ENCODE results near the gene USP30. TPM values are rescaled to one million over a fixed set of nuclear protein-coding genes. Genes with fewer than 3 reads are reported as not detected.

Gene USP30
- total and polyA plus RNA-seq, 9 of the 15 experiments (the other 6 are each of a cell fraction or from before 2014, with no cell fraction given): 1.4 to 15.2 (median 7.0) TPM

DNA sequence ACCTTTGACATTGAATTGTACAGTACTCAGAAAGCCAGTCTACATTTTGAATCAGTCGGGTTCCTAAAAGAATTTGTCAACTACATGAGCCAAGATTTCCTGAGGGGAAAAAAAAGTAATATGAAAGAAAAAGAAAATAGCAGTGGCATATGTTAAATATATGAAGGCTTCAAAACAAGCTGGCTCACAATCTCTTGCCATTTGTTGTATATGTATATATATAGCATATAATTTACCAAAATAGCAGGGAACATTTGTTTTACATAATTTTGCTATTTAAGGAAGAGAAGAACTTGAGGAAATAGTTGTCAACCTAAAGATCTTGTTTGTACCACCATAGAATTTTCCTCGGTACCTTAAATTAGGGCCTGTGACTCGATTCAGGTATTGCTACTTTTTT, 48.4 kb upstream of the USP30 start:
- ATAC-seq (no peak), FAIRE-seq (no peak), DNase-seq (ENCODE audit: extremely low read depth in 1 of 4, low spot score in 3 of 4) (no peak)
- no peaks in the 10 kb centered on the region for H3K36me3 ChIP-seq (ENCODE audit: control insufficient read depth, insufficient read depth, low read length)
- intact Hi-C loops (cut with micrococcal nuclease): no loop called here
- ChIA-PET CTCF (ENCODE audit: low intra/inter-chr PET ratio) (no interaction called here), POLR2A (interaction anchor here (1.0 kb wide), 1 partner anchor 19 kb away, joined by 4 read pairs; no protein-coding TSS in a partner anchor)
- no peak for TF ChIP-seq FOS (IDR thresholded peaks at IDR 0.05; ENCODE audit: extremely low read depth, insufficient read length)
- no peak for TF ChIP-seq MAFK (IDR thresholded peaks at IDR 0.05; ENCODE audit: low read length)
- TF ChIP-seq ZNF3 (CRISPR knock-in tag; IDR thresholded peaks at IDR 0.05): no peak
- no peak for TF ChIP-seq CBX8 (IDR thresholded peaks at IDR 0.05; ENCODE audit: borderline replicate concordance, extremely low read depth, low read depth, low read length, poor library complexity, severe bottlenecking)
- no peak overlapping the region for H3K9ac ChIP-seq (ENCODE audit: insufficient read depth in 1 of 2, low read depth in 2 of 2, low read length in 2 of 2)
- no peaks in the 10 kb centered on the region for H3K4me1 ChIP-seq (replicated peaks in 1 of 2; ENCODE audit: control insufficient read depth in 2 of 2, insufficient read depth in 2 of 2, low read length in 2 of 2)
- no peaks in the 10 kb centered on the region for H4K20me1 ChIP-seq (replicated peaks; ENCODE audit: control insufficient read depth, insufficient read depth, low read length)
- H3K79me2 ChIP-seq (ENCODE audit: control insufficient read depth, insufficient read depth, low read length): no peaks in the 10 kb centered on the region
- in situ Hi-C loops (cut with MboI): no loop called here
- no peak overlapping the region for H3K4me3 ChIP-seq
- BruUV-seq (replicated peaks): no TSS peak
- no peaks in the 10 kb centered on the region for H3K9me3 ChIP-seq (replicated peaks; ENCODE audit: control insufficient read depth, insufficient read depth, low read depth, low read length)
- WGBS (ENCODE audit: insufficient coverage, low coverage, missing lambda C conversion rate): 0% methylated on average over 3 of the region's 3 CpGs
- no peaks in the 10 kb centered on the region for H3K9me1 ChIP-seq (ENCODE audit: control insufficient read depth, insufficient read depth, low read length)
- no peak overlapping the region for H3K4me2 ChIP-seq (ENCODE audit: insufficient read depth, low read length)
- no peak overlapping the region for H3K27ac ChIP-seq (ENCODE audit: extremely low read depth, low read depth, low read length)
- peaks cover 3 to 4% of the 10 kb centered on the region in 2 experiments; a peak in 2 of 5 replicates for H3K27me3 ChIP-seq (ENCODE audit: control insufficient read depth in 2 of 2, insufficient read depth in 2 of 2, low read length in 2 of 2)
- H2AFZ ChIP-seq (ENCODE audit: low read depth, low read length): no peak overlapping the region

DNA sequence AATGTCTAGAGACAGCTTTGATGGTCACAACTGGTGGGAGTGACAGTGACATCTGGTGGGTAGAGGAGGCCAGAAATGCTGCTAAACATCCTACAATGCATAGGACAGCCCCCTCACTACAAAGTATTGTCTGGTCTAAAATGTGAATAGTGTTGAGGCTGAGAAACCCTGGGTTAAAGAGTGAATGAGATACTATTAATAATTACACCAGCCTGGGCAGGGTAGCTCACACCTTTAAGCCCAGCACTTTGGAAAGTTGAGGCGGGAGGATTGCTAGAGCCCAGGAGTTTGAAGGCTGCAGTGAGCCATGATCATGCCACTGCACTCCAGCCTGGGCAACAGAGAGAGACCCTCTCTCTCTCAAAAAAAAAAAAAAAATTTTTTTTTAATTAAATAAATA, 42.6 kb upstream of the USP30 start:
- H3K4me3 ChIP-seq: no peak overlapping the region
- FAIRE-seq: no peak
- WGBS (ENCODE audit: insufficient coverage, low coverage, missing lambda C conversion rate): 0% methylated on average over 1 of the region's 1 CpG
- H4K20me1 ChIP-seq (replicated peaks; ENCODE audit: control insufficient read depth, insufficient read depth, low read length): no peaks in the 10 kb centered on the region
- no peaks in the 10 kb centered on the region for H3K9me3 ChIP-seq (replicated peaks; ENCODE audit: control insufficient read depth, insufficient read depth, low read depth, low read length)
- no peak for ATAC-seq
- BruUV-seq (replicated peaks): no TSS peak
- no peak overlapping the region for H3K9ac ChIP-seq (ENCODE audit: insufficient read depth in 1 of 2, low read depth in 2 of 2, low read length in 2 of 2)
- H3K27me3 ChIP-seq (ENCODE audit: control insufficient read depth in 2 of 2, insufficient read depth in 2 of 2, low read length in 2 of 2): peaks cover 6 to 12% of the 10 kb centered on the region in 2 experiments; a peak in 3 of 5 replicates
- H3K4me1 ChIP-seq (replicated peaks in 1 of 2; ENCODE audit: control insufficient read depth in 2 of 2, insufficient read depth in 2 of 2, low read length in 2 of 2): no peaks in the 10 kb centered on the region
- DNase-seq (ENCODE audit: extremely low read depth in 1 of 4, low spot score in 3 of 4): no peak
- H3K9me1 ChIP-seq (ENCODE audit: control insufficient read depth, insufficient read depth, low read length): no peaks in the 10 kb centered on the region
- H3K79me2 ChIP-seq (ENCODE audit: control insufficient read depth, insufficient read depth, low read length): no peaks in the 10 kb centered on the region
- H3K36me3 ChIP-seq (ENCODE audit: control insufficient read depth, insufficient read depth, low read length): no peaks in the 10 kb centered on the region
- intact Hi-C loops (cut with micrococcal nuclease): loop anchor here (10.0 kb wide), 1 partner anchor 85 kb away; the partner anchor contains the start of genes ALKBH2 and UNG
- in situ Hi-C loops (cut with MboI): no loop called here
- no peak overlapping the region for H2AFZ ChIP-seq (ENCODE audit: low read depth, low read length)
- POLR2A ChIA-PET: interaction anchor here (0.6 kb wide), 3 partner anchors 60 to 463 kb away, joined by 3 read pairs; no protein-coding TSS in a partner anchor
- no peak overlapping the region for H3K27ac ChIP-seq (ENCODE audit: extremely low read depth, low read depth, low read length)
- CTCF ChIA-PET (ENCODE audit: low intra/inter-chr PET ratio): no interaction called here
- no peak overlapping the region for H3K4me2 ChIP-seq (ENCODE audit: insufficient read depth, low read length)
- TF ChIP-seq HDAC1 (IDR thresholded peaks at IDR 0.05) (no peak), SMAD3 (CRISPR knock-in tag; conservative IDR thresholded peaks at IDR 0.05) (no peak), KDM2B (CRISPR knock-in tag; IDR thresholded peaks at IDR 0.05) (no peak), ZNF561 (CRISPR knock-in tag; conservative IDR thresholded peaks at IDR 0.05) (no peak)
- TF ChIP-seq, protein P1, sequence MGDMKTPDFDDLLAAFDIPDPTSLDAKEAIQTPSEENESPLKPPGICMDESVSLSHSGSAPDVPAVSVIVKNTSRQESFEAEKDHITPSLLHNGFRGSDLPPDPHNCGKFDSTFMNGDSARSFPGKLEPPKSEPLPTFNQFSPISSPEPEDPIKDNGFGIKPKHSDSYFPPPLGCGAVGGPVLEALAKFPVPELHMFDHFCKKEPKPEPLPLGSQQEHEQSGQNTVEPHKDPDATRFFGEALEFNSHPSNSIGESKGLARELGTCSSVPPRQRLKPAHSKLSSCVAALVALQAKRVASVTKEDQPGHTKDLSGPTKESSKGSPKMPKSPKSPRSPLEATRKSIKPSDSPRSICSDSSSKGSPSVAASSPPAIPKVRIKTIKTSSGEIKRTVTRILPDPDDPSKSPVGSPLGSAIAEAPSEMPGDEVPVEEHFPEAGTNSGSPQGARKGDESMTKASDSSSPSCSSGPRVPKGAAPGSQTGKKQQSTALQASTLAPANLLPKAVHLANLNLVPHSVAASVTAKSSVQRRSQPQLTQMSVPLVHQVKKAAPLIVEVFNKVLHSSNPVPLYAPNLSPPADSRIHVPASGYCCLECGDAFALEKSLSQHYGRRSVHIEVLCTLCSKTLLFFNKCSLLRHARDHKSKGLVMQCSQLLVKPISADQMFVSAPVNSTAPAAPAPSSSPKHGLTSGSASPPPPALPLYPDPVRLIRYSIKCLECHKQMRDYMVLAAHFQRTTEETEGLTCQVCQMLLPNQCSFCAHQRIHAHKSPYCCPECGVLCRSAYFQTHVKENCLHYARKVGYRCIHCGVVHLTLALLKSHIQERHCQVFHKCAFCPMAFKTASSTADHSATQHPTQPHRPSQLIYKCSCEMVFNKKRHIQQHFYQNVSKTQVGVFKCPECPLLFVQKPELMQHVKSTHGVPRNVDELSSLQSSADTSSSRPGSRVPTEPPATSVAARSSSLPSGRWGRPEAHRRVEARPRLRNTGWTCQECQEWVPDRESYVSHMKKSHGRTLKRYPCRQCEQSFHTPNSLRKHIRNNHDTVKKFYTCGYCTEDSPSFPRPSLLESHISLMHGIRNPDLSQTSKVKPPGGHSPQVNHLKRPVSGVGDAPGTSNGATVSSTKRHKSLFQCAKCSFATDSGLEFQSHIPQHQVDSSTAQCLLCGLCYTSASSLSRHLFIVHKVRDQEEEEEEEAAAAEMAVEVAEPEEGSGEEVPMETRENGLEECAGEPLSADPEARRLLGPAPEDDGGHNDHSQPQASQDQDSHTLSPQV (IDR thresholded peaks at IDR 0.05): no peak
- TF ChIP-seq, protein P2, sequence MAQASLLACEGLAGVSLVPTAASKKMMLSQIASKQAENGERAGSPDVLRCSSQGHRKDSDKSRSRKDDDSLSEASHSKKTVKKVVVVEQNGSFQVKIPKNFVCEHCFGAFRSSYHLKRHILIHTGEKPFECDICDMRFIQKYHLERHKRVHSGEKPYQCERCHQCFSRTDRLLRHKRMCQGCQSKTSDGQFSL (CRISPR knock-in tag; IDR thresholded peaks at IDR 0.05): no peak
- TF ChIP-seq, protein P2 (tag; IDR thresholded peaks at IDR 0.05): no peak

All from K562 (cell line).